C4-2B (cell line): ENCODE results near the gene STAB1.

Experiments used
- H3K27ac ChIP-seq: fragments of 450-650 bp; 2 replicates; pipeline ENCODE4 v1.5.1; 2017
- ZFX ChIP-seq: fragments of 450-650 bp; IDR thresholded peaks from 2 replicates; pipeline ENCODE4 v1.6.1; 2017
- TF ChIP-seq, protein P1 (sequence below): fragments of 450-650 bp; conservative IDR thresholded peaks from 2 replicates; pipeline ENCODE4 v1.5.1; 2017; ENCODE audit warnings: mild to moderate bottlenecking

Gene STAB1

DNA sequence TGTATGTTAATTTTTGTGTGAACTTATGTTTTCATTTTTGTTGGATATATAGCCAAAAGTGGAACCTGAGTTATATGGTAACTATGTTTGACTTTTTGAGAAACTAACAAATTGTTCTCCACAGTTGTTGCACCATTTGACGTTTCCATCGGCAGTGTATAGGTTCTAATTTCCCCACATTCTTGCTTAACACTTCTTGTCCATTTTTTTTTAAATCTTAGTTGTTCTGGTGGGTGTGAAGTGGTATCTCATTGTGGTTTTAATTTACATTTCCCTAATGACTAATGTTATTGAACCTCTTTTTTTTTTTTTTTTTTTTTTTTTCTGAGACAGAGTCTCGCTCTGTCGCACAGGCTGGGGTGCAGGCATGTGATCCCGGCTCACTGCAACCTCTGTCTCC is 31.7 kb upstream of the STAB1 start:
- TF ChIP-seq ZFX: no peak
- TF ChIP-seq, protein P1, sequence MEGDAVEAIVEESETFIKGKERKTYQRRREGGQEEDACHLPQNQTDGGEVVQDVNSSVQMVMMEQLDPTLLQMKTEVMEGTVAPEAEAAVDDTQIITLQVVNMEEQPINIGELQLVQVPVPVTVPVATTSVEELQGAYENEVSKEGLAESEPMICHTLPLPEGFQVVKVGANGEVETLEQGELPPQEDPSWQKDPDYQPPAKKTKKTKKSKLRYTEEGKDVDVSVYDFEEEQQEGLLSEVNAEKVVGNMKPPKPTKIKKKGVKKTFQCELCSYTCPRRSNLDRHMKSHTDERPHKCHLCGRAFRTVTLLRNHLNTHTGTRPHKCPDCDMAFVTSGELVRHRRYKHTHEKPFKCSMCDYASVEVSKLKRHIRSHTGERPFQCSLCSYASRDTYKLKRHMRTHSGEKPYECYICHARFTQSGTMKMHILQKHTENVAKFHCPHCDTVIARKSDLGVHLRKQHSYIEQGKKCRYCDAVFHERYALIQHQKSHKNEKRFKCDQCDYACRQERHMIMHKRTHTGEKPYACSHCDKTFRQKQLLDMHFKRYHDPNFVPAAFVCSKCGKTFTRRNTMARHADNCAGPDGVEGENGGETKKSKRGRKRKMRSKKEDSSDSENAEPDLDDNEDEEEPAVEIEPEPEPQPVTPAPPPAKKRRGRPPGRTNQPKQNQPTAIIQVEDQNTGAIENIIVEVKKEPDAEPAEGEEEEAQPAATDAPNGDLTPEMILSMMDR: no peak
- H3K27ac ChIP-seq: no peak overlapping the region

DNA sequence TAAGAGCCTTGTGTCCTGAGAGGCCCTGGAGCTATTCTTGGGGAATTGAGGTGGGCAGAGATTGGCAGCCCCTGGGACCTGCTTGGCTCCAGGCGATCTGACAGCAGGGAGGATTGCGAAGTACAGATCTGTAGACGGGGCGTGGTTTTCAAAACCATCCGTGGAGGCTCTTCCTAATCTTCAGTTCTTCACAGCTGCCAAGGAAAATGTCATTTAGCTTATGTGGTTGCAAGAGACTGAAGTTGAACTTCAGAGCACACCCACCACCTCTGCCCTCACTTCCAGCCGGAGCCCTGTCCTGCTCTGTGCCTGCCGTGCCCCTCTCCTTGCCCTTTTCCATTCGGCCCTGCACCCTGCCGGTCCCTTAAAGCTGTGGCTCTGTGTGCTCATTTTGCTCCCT is 26.8 kb upstream of the STAB1 start:
- peak overlapping the region; percentile 38; the same call in 1 of the 2 replicates for H3K27ac ChIP-seq
- no peak for TF ChIP-seq ZFX
- TF ChIP-seq, protein P1: no peak

DNA sequence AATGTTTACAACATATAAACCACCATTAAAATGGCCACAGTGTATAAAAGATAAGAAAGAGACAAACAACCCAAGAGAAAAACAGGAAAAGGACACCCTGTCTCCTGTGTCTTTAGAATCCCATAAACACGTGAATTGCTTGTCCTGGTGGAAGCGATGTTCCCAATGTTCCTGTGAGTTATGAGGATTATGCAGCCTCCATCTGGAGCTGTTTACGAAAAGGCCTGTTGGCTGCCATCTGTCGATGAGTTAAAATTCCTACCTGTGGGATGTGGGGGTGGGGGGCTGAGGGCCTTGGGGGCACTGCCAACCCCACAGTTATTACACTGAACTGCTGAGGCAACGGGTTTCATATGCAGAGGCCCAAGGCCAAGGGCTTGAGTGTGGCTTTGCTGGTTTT is 26.1 kb upstream of the STAB1 start:
- no peak for TF ChIP-seq ZFX
- TF ChIP-seq, protein P1: no peak
- H3K27ac ChIP-seq: peak overlapping the region; percentile 47

DNA sequence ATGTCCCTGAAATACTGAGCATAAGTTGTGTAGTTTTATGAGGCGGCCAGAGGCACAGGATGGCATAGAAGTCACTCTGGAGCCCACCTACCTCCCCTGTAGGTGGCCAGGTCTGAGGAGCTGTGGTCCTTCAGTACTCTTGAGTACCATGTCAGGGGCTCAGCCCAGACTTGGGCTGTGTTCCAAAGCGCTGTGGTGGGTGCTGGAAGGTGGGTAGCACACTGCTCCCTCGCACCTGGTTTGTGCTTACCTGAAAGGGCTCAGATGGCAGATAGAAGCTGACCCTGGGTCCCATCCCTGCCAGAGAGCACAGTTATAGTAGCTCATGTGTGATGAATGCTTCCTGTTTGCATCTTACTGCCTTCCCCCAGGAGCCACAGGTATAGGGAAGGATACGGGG is 24.2 kb upstream of the STAB1 start:
- H3K27ac ChIP-seq: peak overlapping the region; percentile 58
- TF ChIP-seq, protein P1: no peak
- TF ChIP-seq ZFX: no peak

DNA sequence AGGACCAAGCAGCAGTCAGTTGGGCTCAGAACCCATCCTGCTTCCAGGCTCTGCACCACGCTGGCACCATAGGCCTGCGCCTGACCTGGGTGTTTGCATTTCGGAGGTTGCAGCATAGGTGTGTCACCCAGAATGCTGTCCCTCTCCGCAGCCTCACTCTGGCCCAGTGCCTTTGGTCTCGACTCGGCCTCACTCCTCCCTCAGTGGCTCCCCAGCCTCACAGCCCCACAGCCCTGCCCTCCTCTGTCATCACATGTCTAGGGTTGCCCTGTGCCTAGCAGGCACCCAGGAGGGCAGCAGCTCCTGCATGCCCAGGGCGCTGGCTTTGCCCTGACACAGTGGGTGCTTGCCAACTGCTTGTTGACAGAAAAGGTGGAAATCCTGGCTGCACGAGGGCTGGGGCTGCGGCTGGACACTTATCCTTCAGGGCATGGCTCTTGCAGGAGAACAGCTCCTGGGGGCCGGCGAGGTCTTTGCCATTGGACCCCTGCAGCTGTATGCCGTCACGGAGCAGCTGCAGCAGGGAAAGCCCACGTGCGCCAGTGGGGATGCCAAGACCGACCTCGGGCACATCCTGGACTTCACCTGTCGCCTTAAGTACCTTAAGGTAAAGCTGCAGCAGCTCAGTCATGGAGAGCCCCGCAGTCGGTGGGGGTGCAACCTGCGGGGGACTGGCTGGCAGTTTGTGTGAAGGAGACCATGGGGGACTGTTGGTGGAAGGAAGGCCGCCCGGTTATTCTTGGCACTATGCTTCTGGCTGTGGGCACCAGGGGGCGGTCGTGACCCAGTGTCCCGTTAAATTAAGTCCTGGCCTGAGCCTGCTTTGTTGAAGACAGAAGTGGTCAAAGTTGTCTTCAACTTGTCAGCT is 23.5 kb upstream of the STAB1 start:
- TF ChIP-seq ZFX: no peak
- TF ChIP-seq, protein P1: peak; percentile 89
- peak overlapping the region; percentile 58 for H3K27ac ChIP-seq

DNA sequence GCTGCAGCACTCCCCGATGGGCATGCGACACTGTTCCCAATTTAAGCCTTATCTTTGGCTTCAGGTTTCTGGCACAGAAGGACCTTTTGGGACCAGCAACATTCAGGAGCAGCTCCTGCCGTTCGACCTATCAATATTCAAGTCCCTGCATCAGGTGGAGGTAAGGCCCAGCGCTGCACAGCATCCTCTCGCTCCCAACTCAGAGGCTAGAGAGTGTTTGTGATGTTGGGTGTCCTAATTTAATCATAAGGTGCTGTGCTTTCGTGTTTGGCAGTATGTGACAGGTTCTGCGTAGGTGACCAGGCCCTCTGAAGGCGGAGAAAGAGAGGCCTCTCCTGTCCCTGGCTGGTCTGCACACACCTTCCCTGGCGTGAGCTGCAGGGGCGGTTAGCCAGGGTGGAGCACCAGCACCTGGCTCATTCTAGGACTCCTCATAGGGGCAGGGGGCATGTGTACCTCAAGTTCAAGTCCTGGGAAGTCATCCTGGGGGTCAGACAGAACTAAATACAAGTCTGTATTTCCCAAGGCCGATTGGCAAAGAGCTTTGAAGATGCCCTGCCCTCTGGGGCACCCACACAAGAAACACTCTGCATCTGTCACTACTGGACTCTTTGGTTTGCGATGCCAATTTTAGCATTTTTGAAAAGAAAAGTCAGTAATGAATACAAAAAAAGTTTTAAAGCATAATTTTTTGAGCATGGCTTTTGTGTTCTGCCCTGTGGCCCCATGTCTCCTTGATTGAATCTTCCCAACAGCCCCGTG is 22.7 kb upstream of the STAB1 start:
- TF ChIP-seq, protein P1: peak; percentile 38
- no peak for TF ChIP-seq ZFX

DNA sequence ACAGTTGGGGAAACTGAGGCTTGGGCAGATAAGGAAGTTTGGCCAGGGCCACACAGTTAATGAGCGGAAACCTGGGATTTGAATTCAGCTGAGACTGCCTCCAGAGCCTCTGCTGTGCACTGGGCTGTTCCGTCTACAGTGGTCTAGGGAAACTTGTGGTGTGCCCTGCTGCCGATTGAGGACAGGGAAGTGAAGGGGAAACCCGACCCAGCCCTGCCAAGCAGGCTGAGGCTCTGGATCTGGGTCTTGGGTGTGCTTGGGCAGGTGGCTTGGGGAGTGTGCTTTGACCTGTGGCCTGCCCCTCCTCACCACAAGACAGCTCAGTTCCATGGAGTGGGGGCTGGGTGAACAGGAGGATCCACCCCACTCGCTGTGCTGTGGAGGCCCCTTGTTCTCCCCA is 22.1 kb upstream of the STAB1 start:
- no peak for TF ChIP-seq ZFX
- TF ChIP-seq, protein P1: no peak

More for the DNA sequence above, 22.7 kb upstream of the STAB1 start:
- no peak overlapping the region; the same call in 1 of the 2 replicates for H3K27ac ChIP-seq

More for the DNA sequence above, 22.1 kb upstream of the STAB1 start:
- no peak overlapping the region for H3K27ac ChIP-seq
